ENCODE data around the gene XPR1.

GRCh38 chr1:180912801-180913565 is 281.2 kb downstream of the XPR1 start, which contains the start of gene KIAA1614:
- no peak for TF ChIP-seq CTCF (IDR thresholded peaks at IDR 0.05; ENCODE audit: insufficient read depth, low read depth, low read length)
- TF ChIP-seq EZH2 (IDR thresholded peaks at IDR 0.05; ENCODE audit: insufficient read depth, low read length): no peak
